ENCODE measurements around the gene TMEM125.
A peak's percentile ranks its signal among the peaks of the same experiment; 100 is the strongest.

The TMEM125 gene

GRCh38 chr1:43269627-43270375, at the start of gene TMEM125:
TMEM125 (plus strand) TSS chr1:43269983; CDS start chr1:43272723, 2,740 bp downstream.
- no peak for DNase-seq

- no peak for DNase-seq
Observed at GRCh38 chr1:43220905-43221778, 48.6 kb upstream of the TMEM125 start.

GRCh38 chr1:43221797-43222196, 48.0 kb upstream of the TMEM125 start:
- no peak for DNase-seq

- DNase-seq = no peak
Observed at GRCh38 chr1:43222879-43223278, 46.9 kb upstream of the TMEM125 start.

GRCh38 chr1:43225168-43225567, 44.6 kb upstream of the TMEM125 start:
- no peak for DNase-seq

GRCh38 chr1:43227143-43227764, 42.5 kb upstream of the TMEM125 start:
- peak; percentile 62 to 85 (median 72) for DNase-seq

GRCh38 chr1:43229826-43230780, 39.7 kb upstream of the TMEM125 start:
- DNase-seq = no peak

- DNase-seq = no peak
Observed at GRCh38 chr1:43232074-43232473, 37.7 kb upstream of the TMEM125 start.

- no peak for DNase-seq
Observed at GRCh38 chr1:43232482-43232881, 37.3 kb upstream of the TMEM125 start.

GRCh38 chr1:43233631-43234030, 36.2 kb upstream of the TMEM125 start:
- DNase-seq = no peak

- DNase-seq = no peak
Observed at GRCh38 chr1:43234267-43234666, 35.5 kb upstream of the TMEM125 start.

GRCh38 chr1:43235040-43235439, 34.7 kb upstream of the TMEM125 start:
- no peak for DNase-seq

GRCh38 chr1:43235451-43236121, 34.2 kb upstream of the TMEM125 start:
- peak in 1 of 3 experiments; percentile 2 for DNase-seq

GRCh38 chr1:43237121-43237520, 32.7 kb upstream of the TMEM125 start:
- no peak for DNase-seq

GRCh38 chr1:43238085-43238484, 31.7 kb upstream of the TMEM125 start:
- peak; percentile 25 to 73 (median 28) for DNase-seq

- DNase-seq = no peak
Observed at GRCh38 chr1:43238991-43239469, 30.8 kb upstream of the TMEM125 start.

GRCh38 chr1:43239484-43239883, 30.3 kb upstream of the TMEM125 start:
- no peak for DNase-seq

GRCh38 chr1:43241413-43241836, 28.4 kb upstream of the TMEM125 start:
- DNase-seq = no peak

GRCh38 chr1:43243299-43243698, 26.5 kb upstream of the TMEM125 start:
- no peak for DNase-seq

GRCh38 chr1:43246466-43247213, 23.1 kb upstream of the TMEM125 start:
- no peak for DNase-seq
